ENCODE results near the gene SLC6A9. TPM values are rescaled to one million over a fixed set of nuclear protein-coding genes. Genes with fewer than 3 reads are reported as not detected.

SLC6A9 gene
- total and polyA plus RNA-seq, 2 of the 8 experiments (the other 6 are each of a cell fraction or from before 2014, with no cell fraction given), result 20.2 to 24.2 TPM

DNA sequence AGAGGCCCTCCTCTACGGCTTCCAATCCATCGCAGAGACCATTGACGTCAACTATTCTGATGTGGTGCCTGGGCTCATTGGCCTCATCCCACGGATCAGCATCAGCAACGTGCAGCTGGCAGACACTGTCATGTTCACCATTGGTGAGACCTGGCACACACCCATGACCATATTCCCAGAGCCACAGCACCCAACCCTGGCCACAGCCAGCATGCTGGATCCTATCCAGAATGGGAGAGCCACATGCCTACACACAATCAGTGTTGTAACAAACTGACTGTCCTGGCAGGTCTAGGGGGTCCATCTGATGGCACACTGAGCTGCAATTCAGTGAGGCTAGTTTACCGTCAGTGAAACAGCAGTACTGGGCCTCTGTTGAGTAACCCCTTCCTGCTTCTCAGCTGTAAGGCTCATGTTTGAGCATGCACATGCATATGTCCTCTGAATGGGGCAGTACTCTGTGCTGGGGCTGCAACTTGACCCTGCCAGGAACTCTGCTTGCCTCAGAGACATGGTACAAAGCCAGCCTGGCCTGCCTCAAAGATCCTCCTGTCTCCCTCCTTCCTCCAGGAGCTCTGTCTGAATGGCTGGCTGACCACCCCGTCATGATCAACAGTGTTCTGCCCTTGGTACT lies 73.7 kb downstream of the SLC6A9 start:
- Histone ChIP-seq H2BK5ac (ENCODE audit: low read depth, low read length) (no peak overlapping the region), H4K20me1 (replicated peaks in 1 of 2; ENCODE audit: control insufficient read depth in 1 of 2, insufficient read depth in 2 of 2, low read length in 2 of 2) (peaks cover 0 to 6% of the 10 kb centered on the region in 2 experiments), H3K23ac (ENCODE audit: insufficient read length) (no peak overlapping the region), H2AK5ac (ENCODE audit: low read depth, low read length) (no peak overlapping the region), H4K5ac (ENCODE audit: insufficient read length, low read depth, low read length) (no peak overlapping the region), H3K27ac (ENCODE audit: low read depth, low read length) (no peak overlapping the region), H3K4me2 (ENCODE audit: insufficient read depth in 1 of 2, low read depth in 2 of 2, low read length in 2 of 2) (no peak overlapping the region), H2BK15ac (ENCODE audit: low read length) (no peak overlapping the region), H3K4me3 (ENCODE audit: extremely low read depth in 1 of 4, insufficient read depth in 2 of 4, low read depth in 3 of 4, low read length in 4 of 4) (no peak overlapping the region), H2BK12ac (ENCODE audit: low read depth, low read length) (no peak overlapping the region), H2BK120ac (replicated peaks; ENCODE audit: low read depth, low read length) (no peak overlapping the region), H3K4ac (replicated peaks; ENCODE audit: insufficient read length, low read depth, low read length) (no peak overlapping the region), H3K9ac (replicated peaks in 1 of 4; ENCODE audit: extremely low read depth in 1 of 4, low read depth in 3 of 4, low read length in 3 of 4) (no peak overlapping the region), H4K91ac (replicated peaks; ENCODE audit: insufficient read length, low read length) (no peak overlapping the region), H2AFZ (ENCODE audit: low read length) (no peak overlapping the region), H4K8ac (ENCODE audit: extremely low read depth, insufficient read depth, low read length) (no peak overlapping the region), H3K79me1 (ENCODE audit: low read depth, low read length) (peaks cover 3% of the 10 kb centered on the region), H2BK20ac (ENCODE audit: low read length) (no peak overlapping the region), H3K4me1 (replicated peaks in 1 of 4; ENCODE audit: control insufficient read depth in 3 of 4, insufficient read depth in 4 of 4, low read length in 3 of 4) (peaks cover 0 to 5% (median 4%) of the 10 kb centered on the region in 4 experiments; a peak in 3 of 7 replicates), H3K18ac (ENCODE audit: extremely low read depth, low read length) (no peak overlapping the region), H3K27me3 (replicated peaks in 1 of 4; ENCODE audit: control insufficient read depth in 3 of 4, extremely low read depth in 1 of 4, insufficient read depth in 3 of 4, low read length in 3 of 4) (no peaks in the 10 kb centered on the region), H3K56ac (replicated peaks; ENCODE audit: insufficient read length, low read depth, low read length) (no peak overlapping the region), H3K14ac (ENCODE audit: insufficient read length) (no peak overlapping the region), H3K23me2 (ENCODE audit: low read depth, low read length) (no peaks in the 10 kb centered on the region), H3K79me2 (ENCODE audit: control insufficient read depth in 1 of 2, insufficient read depth in 2 of 2, low read length in 2 of 2) (0 out of 4 replicates have a peak, but pooled peaks cover 0 to 4% of the 10 kb centered on the region in 2 experiments), H3K36me3 (ENCODE audit: control insufficient read depth in 2 of 4, insufficient read depth in 4 of 4, low read length in 3 of 4) (peaks cover 3 to 14% (median 8%) of the 10 kb centered on the region in 4 experiments; a peak in 4 of 8 replicates), H3K9me3 (ENCODE audit: insufficient read depth in 2 of 2, low read depth in 1 of 2, low read length in 1 of 2) (no peaks in the 10 kb centered on the region)
- TF ChIP-seq CTBP2 (IDR thresholded peaks at IDR 0.05; ENCODE audit: borderline replicate concordance, insufficient read depth, insufficient read length, low read length), result no peak
- no peak for TF ChIP-seq TEAD4 (IDR thresholded peaks at IDR 0.05; ENCODE audit: low read depth, low read length)
- TF ChIP-seq HDAC2 (IDR thresholded peaks at IDR 0.05; ENCODE audit: borderline replicate concordance in 1 of 2, low read depth in 2 of 2, low read length in 2 of 2), result no peak
- TF ChIP-seq POU5F1 (IDR thresholded peaks at IDR 0.05; ENCODE audit: low read depth, low read length), result no peak
- no peak for TF ChIP-seq NANOG (IDR thresholded peaks at IDR 0.05; ENCODE audit: insufficient read depth, low read depth, low read length, poor library complexity, severe bottlenecking)
- no peak for TF ChIP-seq ASH2L (IDR thresholded peaks at IDR 0.05; ENCODE audit: low read length)
- no peak for TF ChIP-seq GTF2F1 (IDR thresholded peaks at IDR 0.05; ENCODE audit: borderline replicate concordance, low read depth, low read length)
- TF ChIP-seq BCL11A (IDR thresholded peaks at IDR 0.05; ENCODE audit: low read depth in 2 of 2, low read length in 2 of 2), result no peak
- no peak for TF ChIP-seq TAF7 (optimal IDR thresholded peaks at IDR 0.05; ENCODE audit: borderline replicate concordance, low read depth, low read length)
- no peak for TF ChIP-seq SIRT6 (IDR thresholded peaks at IDR 0.05; ENCODE audit: low read length)
- TF ChIP-seq JUN (IDR thresholded peaks at IDR 0.05; ENCODE audit: low read depth, low read length), result no peak
- DNase-seq (ENCODE audit: low read depth in 1 of 2, low spot score in 2 of 2) (no peak), FAIRE-seq (no peak)
- ChIA-PET CTCF (ENCODE audit: partially characterized antibody) (interaction anchor here (0.9 to 3.4 kb wide), 7 partner anchors 11 to 90 kb away, joined by 3 to 20 read pairs (median 3); partner anchors contain the start of genes ARTN and IPO13), POLR2A (ENCODE audit: partially characterized antibody) (interaction anchor here (0.8 to 1.5 kb wide), 4 partner anchors 9 to 29 kb away, joined by 3 to 5 read pairs (median 3); partner anchors contain the start of gene ATP6V0B)
- WGBS, 2 experiments (ENCODE audit: extremely low coverage in 1 of 2, insufficient coverage in 1 of 2, insufficient read length in 1 of 2, insufficient replicate concordance in 2 of 2, low coverage in 1 of 2, low lambda C conversion rate in 2 of 2, missing lambda C conversion rate in 1 of 2), result 92% methylated on average over 7 of the region's 7 CpGs; no CpG with 5 or more reads in 1 of the 2 experiments

Measured in H1 (cell line).